Kidney capillary endothelial cell (primary cell): ENCODE data around the gene SIAE.
A peak's percentile ranks its signal among the peaks of the same experiment; 100 is the strongest.

Source experiments
- DNase-seq: peaks from one replicate; pipeline ENCODE4 v3.0.0-alpha.2; 2018; ENCODE audit warnings: low spot score

SIAE gene

GRCh38 chr11:124663861-124664260, 9.7 kb downstream of the SIAE start:
- no peak for DNase-seq

DNA sequence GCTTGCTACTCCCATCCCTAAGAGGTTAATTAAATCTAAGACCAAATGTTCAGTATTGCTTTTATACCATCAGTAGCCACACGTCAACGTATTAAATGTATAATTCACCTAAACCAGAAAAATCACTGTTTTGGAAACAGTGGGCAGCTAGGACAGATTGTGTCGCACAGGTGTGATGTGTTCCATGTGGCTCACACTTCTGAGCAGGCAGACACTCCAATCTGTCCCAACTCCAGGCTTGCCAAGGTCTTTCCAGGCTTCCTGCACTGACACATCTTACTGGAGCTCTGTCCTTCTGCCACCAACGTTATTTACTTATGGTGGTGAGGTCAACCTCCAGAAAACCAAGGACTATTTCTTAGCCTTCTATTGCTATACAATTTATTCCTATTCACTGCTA, 11.4 kb downstream of the SIAE start:
- no peak for DNase-seq

DNA sequence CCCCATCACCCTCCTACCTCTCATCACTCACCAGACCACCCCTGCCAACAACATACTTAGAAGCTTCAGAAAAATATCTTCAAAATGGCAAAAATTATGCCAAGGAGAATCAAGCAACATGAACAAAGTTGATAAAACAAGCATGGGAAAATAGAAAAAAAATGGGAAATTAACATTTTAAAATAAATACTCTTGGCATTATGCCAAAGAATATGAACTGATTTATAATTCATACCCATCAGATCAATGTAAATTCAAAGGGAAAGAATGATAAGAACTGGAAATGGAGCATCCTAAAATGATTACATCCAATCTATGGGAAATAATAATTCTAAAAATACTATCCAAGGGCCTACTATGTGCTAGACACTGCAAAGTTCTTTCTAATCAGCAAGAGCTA, 12.0 kb downstream of the SIAE start:
- no peak for DNase-seq

GRCh38 chr11:124658986-124659385, 14.6 kb downstream of the SIAE start:
- no peak for DNase-seq

GRCh38 chr11:124658501-124658900, 15.0 kb downstream of the SIAE start:
- no peak for DNase-seq

DNA sequence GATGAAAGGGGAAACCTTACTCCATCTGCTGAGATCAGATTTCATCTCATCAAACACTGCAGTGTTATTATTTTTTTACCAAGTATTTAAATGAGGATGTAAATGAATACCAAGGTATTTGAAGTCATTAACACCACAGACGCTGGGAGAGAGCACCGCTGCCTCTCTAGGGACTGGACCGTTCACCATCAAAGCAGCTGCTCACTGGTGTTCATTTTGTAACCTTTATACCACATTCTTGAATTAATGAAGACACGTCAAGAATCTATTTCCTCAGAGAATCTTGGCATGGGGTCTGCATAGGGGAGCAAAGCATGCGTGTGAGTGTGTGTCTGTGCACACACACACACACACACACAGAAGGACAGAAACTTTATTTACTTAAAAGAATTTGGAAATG, 15.6 kb downstream of the SIAE start:
- no peak for DNase-seq

GRCh38 chr11:124656774-124657630, 16.5 kb downstream of the SIAE start:
- no peak for DNase-seq

- DNase-seq, result no peak
Observed at GRCh38 chr11:124648610-124649009, 24.9 kb downstream of the SIAE start.

DNA sequence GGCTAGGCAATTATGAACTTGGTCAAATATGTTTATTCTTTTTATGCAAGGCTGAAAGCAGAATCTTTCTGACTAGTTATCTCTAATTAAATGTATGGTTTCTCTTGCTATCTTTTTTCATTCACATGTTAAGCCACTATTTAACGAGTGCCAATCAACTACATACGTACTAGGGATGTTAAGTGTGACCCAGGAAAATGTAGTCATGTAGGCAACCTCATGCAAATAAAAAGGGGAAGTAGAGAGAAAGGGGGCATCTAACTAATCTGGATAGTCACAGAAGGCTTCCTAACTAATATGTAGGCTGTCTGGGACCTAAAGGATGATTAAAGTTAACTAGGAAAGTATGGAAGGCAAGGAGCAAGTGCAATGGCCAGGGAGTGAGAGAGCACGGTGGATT, 27.4 kb downstream of the SIAE start:
- no peak for DNase-seq

- peak; percentile 68 for DNase-seq
Observed at GRCh38 chr11:124644426-124645280, 28.9 kb downstream of the SIAE start.

DNA sequence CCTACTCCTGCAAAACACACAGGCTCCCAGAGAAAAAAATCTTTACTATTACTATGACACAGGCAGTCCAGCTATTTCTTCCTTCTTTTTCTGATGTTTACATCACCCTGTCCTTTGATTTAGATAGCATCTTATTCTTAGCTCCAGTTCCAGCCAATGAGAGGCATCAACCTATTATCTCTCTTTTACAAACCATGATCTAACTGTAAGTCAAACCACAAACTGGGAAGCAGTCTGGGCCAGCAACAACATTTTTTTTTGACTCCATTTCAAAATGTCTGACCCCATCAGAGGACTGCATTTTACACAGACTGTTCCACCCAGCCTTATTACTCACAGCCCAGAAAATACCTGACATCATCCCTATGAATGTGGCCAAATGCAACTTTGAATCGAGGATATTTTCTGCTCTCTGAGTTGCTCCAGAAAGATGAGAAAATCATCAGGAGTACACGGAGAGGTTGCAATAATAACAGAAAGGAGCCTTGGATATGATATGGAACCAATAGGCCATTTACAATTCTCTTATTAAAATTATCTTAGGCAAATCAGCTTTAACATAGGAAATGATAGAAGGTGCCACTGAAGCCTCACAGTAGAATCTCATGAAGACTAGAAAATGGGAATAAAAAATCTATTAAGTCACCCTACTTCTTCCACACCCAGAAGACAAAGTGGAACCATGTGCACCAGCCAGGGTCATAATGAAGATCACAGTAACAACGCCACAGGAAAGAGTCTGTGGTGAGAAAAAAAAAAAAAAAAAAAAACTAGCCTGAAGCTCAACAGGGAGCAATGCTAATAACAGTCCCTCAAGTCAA, 29.7 kb downstream of the SIAE start:
- DNase-seq, result no peak

GRCh38 chr11:124643042-124643604, 30.4 kb downstream of the SIAE start:
- DNase-seq, result no peak

DNA sequence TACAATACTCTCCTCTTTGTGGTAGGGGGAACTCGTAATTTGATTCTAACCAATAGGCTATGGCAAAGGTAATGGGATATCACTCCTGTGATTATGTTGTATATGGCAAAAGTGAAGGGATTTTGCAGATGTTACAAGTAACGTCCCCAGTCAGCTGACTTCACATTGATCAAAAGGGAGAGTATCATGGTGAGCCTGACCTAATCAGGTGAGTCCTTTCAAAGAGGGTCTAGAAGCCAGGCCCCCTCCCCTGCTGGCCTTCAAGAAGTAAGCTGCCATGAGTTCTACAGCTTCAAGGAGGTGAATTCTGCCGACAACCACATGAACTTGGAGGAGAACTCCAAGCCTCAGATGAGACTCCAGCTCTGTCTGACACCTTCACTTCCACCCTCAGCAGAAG, 30.9 kb downstream of the SIAE start:
- DNase-seq, result no peak

DNA sequence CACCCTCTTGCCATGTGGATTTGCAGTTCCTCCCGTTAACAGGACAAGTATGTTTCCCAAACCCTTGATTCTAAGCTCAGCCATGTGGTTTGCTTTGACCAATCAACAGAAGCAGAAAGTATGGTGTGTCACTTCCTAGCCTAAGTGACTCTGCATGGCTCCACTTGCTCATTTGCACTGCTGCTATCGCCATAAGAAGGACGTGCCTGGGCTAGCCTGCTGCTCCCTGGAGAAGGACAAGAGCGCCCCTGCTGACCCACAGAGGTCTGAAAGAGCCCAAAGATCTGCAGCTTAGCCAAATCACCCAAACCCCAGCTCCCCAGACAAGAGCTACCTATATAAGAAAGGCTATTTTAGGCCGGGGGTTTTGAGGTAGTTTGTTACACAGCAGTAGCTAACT, 32.9 kb downstream of the SIAE start:
- DNase-seq, result no peak

- DNase-seq, result no peak
Observed at GRCh38 chr11:124639186-124639585, 34.4 kb downstream of the SIAE start.

DNA sequence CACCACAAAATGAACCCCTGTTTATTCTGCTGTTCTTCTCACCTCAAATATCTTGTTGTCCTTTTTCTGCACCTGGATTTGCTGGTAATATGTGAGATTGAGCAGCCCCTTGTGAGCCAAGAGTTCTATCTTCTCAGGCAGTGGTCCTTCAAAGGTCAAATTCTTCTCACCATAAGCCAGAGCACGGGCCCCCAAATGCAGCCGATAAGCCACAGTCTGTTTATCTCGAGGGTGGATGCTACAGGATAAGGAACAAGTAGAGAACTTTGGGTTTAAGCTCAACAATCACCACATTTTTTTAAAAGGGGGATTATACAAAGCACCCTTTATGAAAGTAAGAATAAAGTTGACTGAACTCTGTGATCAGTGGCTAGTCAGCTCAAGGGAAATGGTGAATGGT, 35.0 kb downstream of the SIAE start:
- no peak for DNase-seq

DNA sequence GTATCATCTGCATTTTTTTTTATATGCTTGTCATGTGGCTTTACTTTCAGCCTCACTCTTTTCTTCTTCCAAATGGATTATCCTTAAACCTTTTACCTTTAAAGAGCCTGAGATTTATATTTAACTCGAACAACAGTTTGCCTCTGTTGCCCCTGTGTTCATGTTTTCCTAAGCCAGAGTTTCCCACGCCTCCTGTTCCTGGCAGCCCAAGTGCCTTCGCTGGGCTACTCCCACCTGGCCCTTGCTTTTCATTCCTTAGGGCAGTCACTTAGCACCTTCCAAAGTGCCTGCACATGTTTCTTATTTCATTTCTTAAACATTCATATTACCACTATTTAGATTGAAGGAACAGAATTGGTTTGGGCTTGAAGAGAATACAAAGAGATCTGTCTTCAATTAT, 37.6 kb downstream of the SIAE start:
- DNase-seq, result no peak

- peak; percentile 19 for DNase-seq
Observed at GRCh38 chr11:124633355-124633754, 40.2 kb downstream of the SIAE start.

DNA sequence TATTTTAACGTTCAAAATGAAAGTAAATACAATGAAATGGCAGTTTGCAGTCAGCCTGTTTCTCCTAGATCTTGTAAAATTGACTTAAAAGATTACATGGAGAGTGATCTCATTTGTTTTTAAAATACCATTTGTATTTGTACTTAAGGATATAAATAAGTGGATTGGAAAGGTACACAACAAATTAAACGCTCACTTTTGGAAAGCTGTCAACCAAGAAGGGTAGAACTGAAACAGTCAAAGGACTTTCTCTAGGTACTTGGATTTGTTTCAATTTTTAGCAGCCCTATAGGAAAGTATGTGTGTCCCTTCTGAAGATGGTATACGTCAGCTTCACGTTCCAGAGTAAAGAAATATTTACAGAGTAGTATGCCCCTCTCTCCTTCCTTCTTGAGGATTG, 43.6 kb downstream of the SIAE start:
- no peak for DNase-seq

- DNase-seq, result no peak
Observed at GRCh38 chr11:124627546-124627945, 46.0 kb downstream of the SIAE start.

- no peak for DNase-seq
Observed at GRCh38 chr11:124625504-124626168, 47.9 kb downstream of the SIAE start.
